Skin epidermis (tissue), 12 donors: ENCODE results near the gene ATXN7L3.
"Not testable (repeated sequence)": the region's sequence is repeated elsewhere in the genome, so short reads cannot be mapped to it uniquely, and the experiment has no call there.

ENCODE experiments used
- H3K27ac ChIP-seq, 21 experiments: fragments of 200-600 bp; sonication (generic) in 11 of 21; one replicate each; pipeline ENCODE4 v1.5.0; 2020; ENCODE audit warnings: mild to moderate bottlenecking in 3 of 21, inconsistent platforms in 2 of 21, moderate library complexity in 2 of 21
- H3K4me3 ChIP-seq, 7 experiments: fragments of 200-600 bp; sonication (generic) in 2 of 7; one replicate each; pipeline ENCODE4 v1.5.0; 2020; ENCODE audit warnings: inconsistent platforms in 2 of 7, mild to moderate bottlenecking in 2 of 7, moderate library complexity in 1 of 7

ATXN7L3 gene

GRCh38 chr17:44186307-44187130 lies 13.2 kb downstream of the ATXN7L3 start, which contains the start of gene TMUB2:
TSS of gene TMUB2 (plus strand) at chr17:44186972. CDS start at chr17:44187709, 737 bp downstream.
- peak within 1 kb of the TSS; percentile 74 to 100 (median 98) for H3K27ac ChIP-seq
- H3K4me3 ChIP-seq: peak within 1 kb of the TSS; percentile 50 to 95 (median 79)

- H3K27ac ChIP-seq: no peak overlapping the region
Measured at GRCh38 chr17:44184212-44184810, 15.4 kb downstream of the ATXN7L3 start.

GRCh38 chr17:44183024-44183423 lies 16.7 kb downstream of the ATXN7L3 start:
- no peak overlapping the region for H3K27ac ChIP-seq
- H3K4me3 ChIP-seq: no peak overlapping the region

More at GRCh38 chr17:44184212-44184810, 15.4 kb downstream of the ATXN7L3 start:
- no peak overlapping the region for H3K4me3 ChIP-seq

GRCh38 chr17:44178133-44178532 lies 21.6 kb downstream of the ATXN7L3 start:
- Histone ChIP-seq H3K4me3 (no peak overlapping the region), H3K27ac (no peak overlapping the region)

- Histone ChIP-seq H3K4me3 (no peak overlapping the region), H3K27ac (no peak overlapping the region)
Measured at GRCh38 chr17:44177640-44178039, 22.0 kb downstream of the ATXN7L3 start.

- H3K4me3 ChIP-seq: no peak overlapping the region
- H3K27ac ChIP-seq: no peak overlapping the region
Measured at GRCh38 chr17:44176671-44177501, 22.8 kb downstream of the ATXN7L3 start.

GRCh38 chr17:44176257-44176656 lies 23.4 kb downstream of the ATXN7L3 start:
- no peak overlapping the region for H3K27ac ChIP-seq
- H3K4me3 ChIP-seq: no peak overlapping the region

- Histone ChIP-seq H3K27ac (no peak overlapping the region), H3K4me3 (no peak overlapping the region)
Measured at GRCh38 chr17:44174427-44174826, 25.3 kb downstream of the ATXN7L3 start.

- H3K27ac ChIP-seq: no peak overlapping the region
- H3K4me3 ChIP-seq: no peak overlapping the region
Measured at GRCh38 chr17:44171931-44172455, 27.7 kb downstream of the ATXN7L3 start.

- no peak within 1 kb of the TSS for H3K4me3 ChIP-seq
- H3K27ac ChIP-seq: no peak within 1 kb of the TSS
Measured at GRCh38 chr17:44170499-44171201, 29.0 kb downstream of the ATXN7L3 start, which contains the start of gene ASB16. TSS of gene ASB16 (plus strand) at chr17:44170704. CDS start at chr17:44170790, 86 bp downstream.

GRCh38 chr17:44170135-44170498 lies 29.6 kb downstream of the ATXN7L3 start:
- H3K27ac ChIP-seq: no peak overlapping the region
- H3K4me3 ChIP-seq: no peak overlapping the region

GRCh38 chr17:44167181-44167861 lies 32.4 kb downstream of the ATXN7L3 start:
- Histone ChIP-seq H3K4me3 (no peak overlapping the region), H3K27ac (no peak overlapping the region)

GRCh38 chr17:44164476-44164875 lies 35.2 kb downstream of the ATXN7L3 start:
- no peak overlapping the region for H3K27ac ChIP-seq

GRCh38 chr17:44159519-44160210 lies 40.0 kb downstream of the ATXN7L3 start:
- H3K27ac ChIP-seq: no peak overlapping the region
- no peak overlapping the region for H3K4me3 ChIP-seq

More at GRCh38 chr17:44164476-44164875, 35.2 kb downstream of the ATXN7L3 start:
- H3K4me3 ChIP-seq: no peak overlapping the region

GRCh38 chr17:44155488-44155887 lies 44.2 kb downstream of the ATXN7L3 start:
- H3K4me3 ChIP-seq: no peak overlapping the region
- H3K27ac ChIP-seq: no peak overlapping the region

- H3K27ac ChIP-seq: no peak overlapping the region
- no peak overlapping the region for H3K4me3 ChIP-seq
Measured at GRCh38 chr17:44152875-44153274, 46.8 kb downstream of the ATXN7L3 start.

GRCh38 chr17:44149750-44150329 lies 49.8 kb downstream of the ATXN7L3 start:
- H3K4me3 ChIP-seq: no peak overlapping the region
- no peak overlapping the region for H3K27ac ChIP-seq

GRCh38 chr17:44149066-44149465 lies 50.6 kb downstream of the ATXN7L3 start:
- not testable (repeated sequence) for H3K27ac ChIP-seq, H3K4me3 ChIP-seq
